Middle frontal gyrus (tissue), 1 donor: ENCODE data around the gene HSPE1.
"Not testable (repeated sequence)": the region's sequence is repeated elsewhere in the genome, so short reads cannot be mapped to it uniquely, and the experiment has no call there.

ENCODE experiments used
- DNase-seq: peaks from one replicate; pipeline ENCODE4 v3.0.0-alpha.2; 2015; ENCODE audit warnings: low spot score; ENCODE audit errors: extremely low spot score

The HSPE1 gene

DNA sequence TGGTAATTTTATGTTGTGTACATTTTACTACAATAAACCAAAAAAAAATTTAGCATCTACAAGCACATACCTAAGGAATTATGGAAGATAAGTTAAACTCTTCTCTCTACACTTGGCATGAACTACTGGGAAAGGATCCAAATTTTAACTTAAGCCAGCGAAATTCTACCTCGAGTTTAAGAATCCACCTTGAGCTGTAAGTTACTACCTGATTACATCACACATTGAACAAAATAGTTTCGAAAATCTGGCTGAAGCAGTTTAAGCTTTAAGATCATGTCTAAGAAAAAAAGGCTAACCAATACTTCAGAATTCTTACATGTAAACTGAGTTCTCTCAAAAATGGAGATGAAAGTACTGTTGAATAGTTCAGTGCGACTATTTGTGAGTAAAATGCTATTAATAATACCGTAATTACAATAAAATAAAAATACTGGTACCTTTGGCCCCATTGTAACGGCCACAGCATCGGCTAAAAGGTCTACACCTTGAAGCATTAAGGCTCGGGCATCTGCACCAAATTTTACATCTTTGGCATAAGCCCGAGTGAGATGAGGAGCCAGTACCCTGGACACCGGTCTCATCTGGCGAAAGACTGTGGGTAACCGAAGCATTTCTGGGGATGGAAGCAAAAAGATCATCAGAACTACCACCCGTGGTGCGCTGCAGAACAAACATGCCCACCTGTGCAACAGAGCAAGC, 1.8 kb upstream of the HSPE1 start:
- DNase-seq, result no peak

DNA sequence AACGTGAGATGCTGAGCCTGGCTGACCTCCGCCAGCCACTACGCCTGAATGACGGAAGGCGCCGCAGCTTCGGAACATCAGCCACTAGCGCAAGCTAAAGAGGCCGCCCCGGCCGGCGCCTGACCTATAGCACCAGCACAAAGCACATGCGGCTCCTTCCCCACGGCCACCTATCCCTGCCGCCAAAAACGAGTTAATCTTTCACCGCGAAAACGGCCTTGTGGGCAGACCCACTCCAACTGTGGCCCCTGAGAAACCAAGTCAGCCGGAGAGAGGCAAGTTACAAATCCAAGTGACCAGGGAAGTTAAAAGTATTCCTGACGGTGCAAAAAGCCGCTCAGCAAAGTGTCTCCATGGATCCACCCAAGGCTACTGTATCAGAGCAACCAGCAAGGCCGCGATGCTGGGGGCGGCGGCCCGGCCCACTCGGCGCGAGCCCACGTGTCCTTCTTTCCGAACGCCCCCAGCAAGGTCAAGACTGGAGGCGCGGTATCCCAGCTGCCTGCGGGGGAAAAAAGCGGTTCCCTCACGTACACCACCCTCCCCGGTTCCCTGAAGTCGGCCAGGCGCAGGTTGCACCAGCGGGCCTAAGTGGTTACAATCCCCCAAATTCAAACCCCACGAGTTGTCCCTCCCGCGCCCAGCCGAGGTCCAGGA, 1.1 kb upstream of the HSPE1 start:
- no peak for DNase-seq

DNA sequence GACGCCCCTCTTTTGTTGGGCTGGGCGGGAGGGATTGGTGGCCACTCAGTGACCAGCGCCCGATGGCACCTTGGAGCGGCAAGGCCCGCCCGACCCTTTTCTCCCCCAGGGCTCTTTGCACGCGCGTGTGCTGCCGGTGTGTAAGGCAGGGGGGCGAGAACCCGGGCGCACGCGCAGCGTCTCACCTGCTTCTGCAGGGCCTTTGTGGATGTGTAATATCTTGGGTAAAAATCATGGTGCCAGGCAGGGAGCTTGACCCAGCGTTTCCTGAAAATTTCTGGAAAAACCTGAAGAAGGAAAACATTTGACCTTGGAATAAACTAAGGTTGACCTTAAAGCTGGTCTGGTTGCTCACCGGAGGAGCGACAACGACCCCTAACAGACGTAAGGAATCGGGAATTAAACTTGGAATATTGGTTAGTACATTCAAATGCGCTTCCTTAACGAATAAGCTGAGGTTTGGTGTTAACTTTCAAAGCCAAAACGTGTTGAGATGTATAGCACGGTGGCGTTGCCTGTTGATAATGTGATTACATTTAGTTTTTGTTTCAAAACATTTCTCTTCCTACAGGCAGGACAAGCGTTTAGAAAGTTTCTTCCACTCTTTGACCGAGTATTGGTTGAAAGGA, 438 bp downstream of the HSPE1 start:
- no peak for DNase-seq

DNA sequence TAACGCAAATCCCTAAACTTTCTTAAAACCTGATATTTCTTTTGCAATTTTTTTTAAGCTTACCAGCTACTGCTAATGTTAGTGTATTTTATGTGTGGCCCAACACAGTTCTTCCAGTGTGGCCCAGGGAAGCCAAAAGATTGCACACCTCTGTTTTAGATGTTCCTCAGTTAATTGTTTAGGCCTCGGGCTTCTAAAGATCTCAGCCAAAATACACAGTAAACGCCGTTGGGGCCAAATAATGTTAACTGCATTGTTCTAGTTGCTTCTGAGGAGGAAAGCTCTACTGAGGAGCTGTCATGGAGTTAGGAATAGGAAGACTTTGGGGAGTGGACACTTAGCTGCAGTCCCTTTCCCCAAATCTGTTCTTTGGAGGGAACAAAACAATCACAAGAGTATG, 2.0 kb downstream of the HSPE1 start:
- no peak for DNase-seq

DNA sequence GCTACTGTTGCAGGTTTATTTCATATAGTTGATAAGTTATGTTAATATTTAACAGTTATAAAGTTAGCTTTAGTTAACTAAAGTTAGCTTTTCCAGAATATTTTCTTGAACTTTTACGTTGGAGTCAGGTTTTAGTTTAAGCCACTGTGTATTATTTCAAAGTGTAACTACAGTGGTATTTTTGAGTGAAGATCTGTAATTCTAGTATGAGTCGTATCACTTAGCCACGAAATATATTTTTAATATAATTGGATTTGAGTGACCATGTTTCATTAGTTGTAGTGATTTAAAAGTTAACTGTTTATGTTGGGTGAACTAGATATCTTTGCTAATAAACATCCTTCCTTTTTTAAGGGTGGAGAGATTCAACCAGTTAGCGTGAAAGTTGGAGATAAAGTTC, 2.5 kb downstream of the HSPE1 start:
- DNase-seq, result no peak

DNA sequence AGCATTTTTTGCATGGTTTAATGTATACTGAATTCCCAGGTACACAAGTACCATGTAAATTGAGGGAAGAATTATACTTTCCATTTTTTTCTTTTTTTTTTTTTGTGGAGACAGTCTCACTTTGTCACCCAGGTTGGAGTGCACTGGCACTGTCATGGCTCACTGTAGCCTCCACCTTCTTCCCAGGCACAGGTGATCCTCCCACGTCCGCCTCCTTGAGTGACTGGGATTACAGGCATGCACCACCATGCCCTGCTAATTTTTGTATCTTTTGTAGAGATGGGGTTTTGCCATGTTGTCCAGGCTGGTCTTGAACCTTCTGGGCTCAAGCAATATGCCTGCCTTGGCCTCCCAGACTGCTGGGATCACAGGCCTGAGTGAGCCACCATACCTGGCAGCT, 3.8 kb downstream of the HSPE1 start:
- DNase-seq, result no peak

DNA sequence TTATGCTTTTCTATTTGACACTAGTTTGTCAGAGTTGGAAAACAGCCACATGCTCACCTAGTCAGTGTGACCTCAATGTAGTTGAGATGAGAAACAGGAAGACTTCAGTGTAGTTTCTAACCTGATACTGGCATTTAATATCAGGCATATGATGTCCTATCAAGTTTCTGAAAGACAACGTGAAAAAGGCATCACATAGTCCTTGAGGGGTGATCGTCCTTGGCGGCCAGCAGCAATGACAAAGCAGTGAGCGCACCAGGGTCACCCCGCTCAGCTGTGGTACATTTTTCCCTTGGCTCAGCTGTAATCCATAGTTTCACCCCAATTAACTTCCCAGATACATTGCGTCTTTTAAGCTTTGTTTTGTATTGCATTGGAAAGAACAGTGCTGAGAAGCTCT, 4.3 kb downstream of the HSPE1 start:
- DNase-seq, result no peak

DNA sequence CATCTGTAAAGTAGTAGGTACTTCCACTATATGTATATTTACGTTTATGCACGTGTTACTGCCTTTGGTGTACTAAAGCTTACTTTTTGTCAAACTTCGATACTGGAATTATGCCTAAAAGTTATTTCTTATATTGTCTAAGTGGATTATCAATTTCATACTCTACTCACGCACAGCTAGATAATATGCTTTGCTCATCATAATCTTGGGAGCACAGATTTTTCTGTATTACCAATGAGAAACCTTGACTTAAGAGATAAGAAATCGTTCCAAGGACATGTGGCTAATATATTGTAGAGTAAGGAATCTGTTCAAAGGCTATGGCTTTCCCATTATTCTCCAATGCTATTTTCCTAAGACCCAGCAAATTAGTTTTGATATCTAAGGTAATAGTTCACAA, 6.5 kb downstream of the HSPE1 start:
- DNase-seq, result no peak

DNA sequence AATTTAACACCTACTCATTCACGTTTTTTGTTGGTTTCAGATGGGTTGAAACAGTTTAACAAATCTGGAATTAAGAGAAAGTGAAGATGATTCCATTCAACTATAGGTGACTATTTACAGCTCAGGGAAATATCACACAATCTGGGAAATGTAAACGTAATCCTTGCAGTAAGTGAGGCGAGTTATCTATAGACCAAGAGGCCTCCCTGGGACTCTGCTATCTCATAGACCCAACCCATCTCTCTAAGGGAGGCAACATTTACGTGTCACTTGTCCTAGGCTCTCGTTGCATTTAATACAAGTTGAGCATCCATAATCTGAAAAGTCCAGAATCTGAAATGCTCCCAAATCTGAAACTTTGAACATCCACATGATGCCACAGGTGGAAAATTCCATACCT, 13.7 kb downstream of the HSPE1 start:
- DNase-seq, result no peak

DNA sequence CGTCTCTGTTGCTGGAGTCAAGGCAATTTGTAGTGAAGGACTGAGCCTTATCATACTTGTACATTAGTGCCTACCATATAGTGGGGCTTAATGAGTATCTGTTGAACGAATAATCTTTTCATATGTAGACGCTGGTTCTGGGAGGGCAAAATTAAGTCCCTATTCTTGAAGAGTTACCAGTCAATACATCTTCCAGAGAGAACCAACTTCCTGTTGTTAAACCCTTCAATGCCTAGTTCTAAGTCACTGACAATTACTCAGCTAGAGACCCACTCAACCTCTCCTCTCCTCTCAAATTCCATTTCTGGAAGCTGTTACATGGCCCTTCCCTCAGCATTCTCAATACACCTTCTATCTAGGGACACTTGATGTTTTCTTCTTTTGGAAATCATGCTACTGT, 14.6 kb downstream of the HSPE1 start:
- no peak for DNase-seq

DNA sequence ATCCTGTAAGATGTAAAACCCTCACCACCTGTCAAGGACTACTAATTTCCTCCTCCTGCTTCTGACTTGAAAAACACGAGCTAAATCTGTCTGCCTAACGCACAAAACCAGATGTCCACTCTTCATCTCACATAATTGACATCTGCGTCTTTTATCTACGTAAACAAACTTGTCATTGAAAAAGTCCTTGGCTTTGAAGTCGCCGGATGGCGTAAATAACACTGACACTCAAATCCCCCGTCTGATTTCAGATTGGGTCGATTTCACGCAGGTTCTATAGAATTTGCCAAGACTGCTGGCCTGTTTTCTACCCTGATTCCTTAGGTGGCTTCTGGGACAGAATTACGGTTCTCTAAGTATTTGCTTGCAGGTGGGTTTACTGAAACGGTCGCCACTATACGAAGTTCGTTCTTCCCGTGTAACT, 15.1 kb downstream of the HSPE1 start:
- no peak for DNase-seq

DNA sequence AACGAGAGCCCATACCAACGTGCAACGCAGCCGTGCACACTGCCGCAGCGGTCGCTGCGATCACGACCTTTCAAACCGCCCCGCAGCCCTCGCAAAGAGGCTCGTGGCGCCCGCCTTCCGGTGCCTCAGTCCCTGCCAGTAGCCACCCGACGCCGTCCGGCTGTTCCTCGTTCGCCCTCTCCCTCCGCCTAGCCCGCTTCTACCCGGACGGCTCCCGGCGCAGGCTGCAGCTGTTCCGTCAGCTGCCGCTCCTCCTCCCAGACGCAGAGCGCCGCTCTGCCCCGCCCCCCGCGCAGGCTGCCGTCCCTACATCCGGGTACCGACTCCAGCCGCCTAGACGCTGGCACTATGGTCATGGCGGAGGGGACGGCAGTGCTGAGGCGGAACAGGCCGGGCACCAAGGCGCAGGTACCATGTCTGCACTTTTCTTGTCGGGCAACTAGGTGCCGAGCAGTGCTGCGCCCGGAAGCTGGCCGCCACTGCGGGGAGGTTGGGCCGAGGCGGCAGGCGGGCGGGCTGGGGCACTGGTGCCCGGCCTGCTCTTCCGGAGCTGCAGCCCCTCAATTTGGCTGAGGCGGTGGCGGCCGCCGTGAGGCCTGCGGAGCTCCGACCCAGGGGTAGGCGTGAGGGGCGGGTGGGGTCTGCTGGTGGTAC, 15.7 kb downstream of the HSPE1 start, which contains the start of gene MOB4:
TSS of gene MOB4 (plus strand) at position 328 of the 654 bp plus-strand sequence. CDS start at position 349, 21 bp downstream.
- DNase-seq, result peak; percentile 91

DNA sequence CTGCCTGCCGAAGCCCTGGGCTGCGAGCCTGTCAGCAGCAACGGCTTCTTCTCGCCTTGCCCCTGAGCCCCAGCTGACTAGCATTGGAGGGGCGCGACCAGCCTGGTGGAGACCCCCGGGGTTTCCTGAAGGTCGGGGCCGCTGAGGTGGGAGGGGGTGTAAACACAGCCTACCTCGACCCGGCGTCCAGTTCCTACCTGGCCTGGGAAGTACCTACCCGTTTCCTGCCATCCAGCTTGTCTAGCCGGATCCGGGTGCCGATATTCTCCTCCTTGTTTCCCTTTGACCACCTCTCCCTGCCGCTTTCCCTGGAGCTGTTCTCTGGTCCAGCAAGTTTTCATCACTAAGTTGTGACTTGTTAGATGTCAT, 16.2 kb downstream of the HSPE1 start:
- no peak for DNase-seq

DNA sequence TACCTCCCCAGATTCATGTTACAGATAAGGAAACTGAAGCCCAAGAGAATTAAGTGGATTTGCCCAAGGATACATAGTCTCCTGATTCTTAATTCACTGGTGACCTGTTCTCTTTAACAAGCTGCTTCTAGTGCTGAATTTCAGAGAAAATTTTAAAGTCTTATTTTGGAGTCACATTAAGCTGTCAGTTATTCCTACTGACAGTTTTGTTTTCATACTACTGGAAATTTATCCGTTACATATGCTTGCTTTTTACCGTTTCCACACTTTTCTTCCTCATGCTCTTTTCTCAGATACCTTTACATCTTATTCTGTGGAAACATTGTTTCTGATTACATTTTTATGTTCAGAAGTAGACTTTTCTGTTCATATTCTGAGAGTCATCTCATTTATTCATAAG, 17.0 kb downstream of the HSPE1 start:
- no peak for DNase-seq

DNA sequence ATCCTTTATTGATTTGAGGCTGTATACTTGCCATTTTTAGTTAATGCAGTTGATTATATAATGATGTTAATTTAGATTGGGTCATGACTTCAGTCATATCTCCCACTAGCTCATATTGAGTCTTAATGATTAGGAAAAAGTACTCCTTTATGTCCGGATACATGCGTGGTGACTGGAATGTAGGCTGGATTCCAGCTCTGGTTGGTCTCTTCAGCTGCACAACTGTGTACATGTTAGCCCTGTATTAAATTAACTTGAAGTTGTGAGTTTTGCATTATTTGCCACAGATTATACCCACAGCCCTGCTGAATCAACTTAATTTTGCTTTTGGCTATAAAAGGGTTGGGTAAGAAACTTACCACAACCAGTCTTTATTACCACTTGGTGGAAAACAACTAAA, 38.2 kb downstream of the HSPE1 start:
- no peak for DNase-seq

DNA sequence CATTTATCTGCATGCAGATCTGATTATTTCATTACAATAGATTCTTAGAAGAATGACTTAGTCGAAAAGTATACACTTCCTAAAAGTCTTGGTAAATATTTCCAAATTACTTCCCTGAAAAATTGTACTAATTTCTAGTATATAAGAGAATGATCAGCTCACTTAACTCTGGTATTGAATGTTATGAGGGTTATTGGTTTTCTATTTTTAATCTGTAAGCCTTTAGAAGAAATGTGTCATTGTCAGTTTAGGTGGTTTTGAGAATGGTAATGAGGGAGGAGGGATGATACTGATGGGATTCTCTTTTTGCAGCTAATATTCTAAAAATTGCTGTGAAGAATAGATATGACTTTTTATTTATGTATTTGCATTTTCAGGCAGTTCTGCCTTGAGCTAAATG, 39.6 kb downstream of the HSPE1 start:
- DNase-seq, result no peak

DNA sequence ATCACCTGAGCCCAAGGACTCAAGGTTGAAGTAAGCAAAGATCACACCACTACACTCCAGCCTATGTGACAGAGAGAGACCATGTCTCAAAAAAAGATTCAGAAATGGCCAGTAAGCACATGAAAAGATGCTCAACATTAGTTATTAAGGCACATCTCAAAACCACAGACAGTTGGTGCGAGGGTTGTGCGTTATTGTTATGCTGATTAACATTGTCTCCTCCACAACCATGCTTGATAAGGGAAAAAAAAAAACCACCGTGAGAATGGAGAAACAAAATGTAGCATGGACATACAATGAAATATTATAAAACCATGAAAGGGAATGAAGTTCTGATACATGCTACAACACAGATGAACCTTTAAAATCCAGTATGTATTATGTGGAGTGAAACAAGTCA, 43.0 kb downstream of the HSPE1 start:
- no peak for DNase-seq

DNA sequence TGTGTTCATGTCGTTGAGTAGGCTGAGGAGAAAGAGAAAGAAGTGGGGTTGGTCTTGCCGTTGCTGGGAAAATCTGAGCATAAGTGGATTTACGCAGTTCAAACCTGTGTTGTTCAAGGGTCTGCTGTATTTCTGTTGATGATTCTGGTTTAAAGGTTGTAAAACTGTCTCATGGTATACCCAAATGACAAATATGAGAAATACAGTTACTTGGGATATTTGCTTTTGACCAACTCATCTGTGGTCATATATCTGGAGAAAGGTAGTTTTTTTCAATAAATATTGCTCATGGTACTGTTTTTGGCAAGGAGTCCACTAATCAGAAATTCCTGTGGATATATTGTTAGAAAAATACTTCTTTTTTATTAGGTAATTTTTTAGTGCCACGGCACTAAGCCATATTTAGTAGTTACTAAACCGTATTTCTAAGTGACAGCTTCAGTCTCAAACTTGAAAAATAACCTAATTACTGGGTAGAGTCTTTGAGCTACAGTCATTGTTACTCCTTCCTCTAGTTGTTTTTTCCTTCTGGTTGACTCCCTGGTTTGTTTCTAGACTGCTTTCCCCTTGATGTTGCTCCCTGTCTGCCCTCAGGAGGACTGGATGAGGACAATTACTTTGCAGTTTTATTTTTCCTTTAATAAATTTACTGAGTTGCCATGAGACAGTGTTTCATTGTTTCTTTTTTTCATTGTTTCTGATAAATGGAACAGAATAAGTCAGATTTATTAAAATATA, 47.2 kb downstream of the HSPE1 start:
- no peak for DNase-seq

DNA sequence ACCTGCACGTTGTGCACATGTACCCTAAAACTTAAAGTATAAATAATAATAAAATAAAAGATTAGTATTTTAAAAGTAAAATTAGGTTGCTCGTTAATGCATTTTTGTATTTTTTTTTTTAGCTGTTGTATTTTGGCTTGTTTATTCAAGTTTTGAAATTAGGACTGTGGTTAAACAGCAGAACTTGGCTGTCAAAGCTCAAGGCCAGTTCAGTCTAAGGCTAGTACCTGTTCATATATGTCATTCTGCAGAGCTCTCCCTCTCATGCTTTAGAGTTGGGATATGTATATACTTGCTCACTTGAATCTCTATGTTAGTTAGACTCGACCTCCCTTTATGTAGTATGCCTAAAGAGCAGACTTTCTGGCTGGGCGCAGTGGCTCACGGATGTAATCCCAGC, 48.4 kb downstream of the HSPE1 start:
- no peak for DNase-seq

DNA sequence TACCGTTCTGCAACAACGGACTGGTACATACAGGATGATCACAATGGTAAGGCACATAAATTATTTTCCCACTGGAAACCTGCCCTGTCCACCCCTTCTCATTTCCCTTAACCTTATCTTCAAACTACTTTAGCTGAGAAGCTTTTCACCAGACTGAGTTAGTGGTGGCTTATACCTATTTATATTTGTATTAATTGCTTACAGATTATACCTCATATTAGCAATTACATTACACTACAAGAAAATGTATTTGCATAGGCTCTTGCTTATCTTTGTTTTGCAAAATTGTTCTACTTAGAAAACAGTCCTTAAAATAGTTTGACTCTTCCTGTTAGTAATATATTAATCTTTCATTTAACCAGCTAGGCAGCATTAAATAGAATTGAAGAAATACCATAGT, 51.1 kb downstream of the HSPE1 start:
- DNase-seq, result not testable (repeated sequence)
